ENCODE measurements around the gene UPK2. TPM values are rescaled to one million over a fixed set of nuclear protein-coding genes. Genes with fewer than 3 reads are reported as not detected.
A peak's percentile ranks its signal among the peaks of the same experiment; 100 is the strongest.
"Not testable (repeated sequence)": the region's sequence is repeated elsewhere in the genome, so short reads cannot be mapped to it uniquely, and the experiment has no call there.

Gene UPK2
- total RNA-seq, 1 experiment from 2014 or later: not detected

- DNase-seq (ENCODE audit: low read depth): not testable (repeated sequence)
Observed at GRCh38 chr11:118984337-118984736, 28.2 kb downstream of the UPK2 start.

GRCh38 chr11:118984825-118985224 lies 28.7 kb downstream of the UPK2 start:
- no peak for DNase-seq (ENCODE audit: low read depth)

DNA sequence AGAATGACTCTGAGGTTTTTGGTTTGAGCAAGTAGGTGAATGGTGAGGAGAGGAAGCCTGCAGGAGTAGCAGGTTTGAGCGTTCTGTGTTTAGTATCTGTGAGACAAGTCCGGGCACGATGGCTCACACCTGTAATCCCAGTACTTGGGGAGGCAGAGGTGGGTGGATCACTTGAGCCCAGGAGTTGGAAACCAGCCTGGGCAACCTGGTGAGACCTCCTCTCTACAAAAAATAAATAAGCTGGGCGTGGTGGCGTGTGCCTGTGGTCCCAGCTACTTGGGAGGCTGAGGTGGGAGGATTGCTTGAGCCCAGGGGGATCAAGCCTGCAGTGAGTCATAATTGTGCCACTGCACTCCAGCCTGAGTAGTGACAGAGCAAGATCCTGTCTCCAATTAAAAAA lies 32.2 kb downstream of the UPK2 start:
- DNase-seq (ENCODE audit: low read depth): peak; percentile 46

DNA sequence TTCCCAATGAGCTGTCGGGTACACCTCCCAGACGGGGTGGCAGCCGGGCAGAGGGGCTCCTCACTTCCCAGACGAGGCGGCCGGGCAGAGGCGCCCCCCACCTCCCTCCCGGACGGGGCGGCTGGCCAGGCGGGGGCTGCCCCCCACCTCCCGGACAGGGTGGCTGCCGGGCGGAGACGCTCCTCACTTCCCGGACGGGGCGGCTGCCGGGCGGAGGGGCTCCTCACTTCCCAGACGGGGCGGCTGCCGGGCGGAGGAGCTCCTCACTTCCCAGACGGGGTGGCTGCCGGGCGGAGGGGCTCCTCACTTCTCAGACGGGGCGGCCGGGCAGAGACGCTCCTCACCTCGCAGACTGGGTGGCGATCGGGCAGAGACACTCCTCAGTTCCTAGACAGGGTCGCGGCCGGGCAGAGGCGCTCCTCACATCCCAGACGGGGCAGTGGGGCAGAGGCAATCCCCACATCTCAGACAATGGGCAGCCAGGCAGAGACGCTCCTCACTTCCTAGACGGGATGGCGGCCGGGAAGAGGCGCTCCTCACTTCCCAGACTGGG lies 35.5 kb downstream of the UPK2 start:
- DNase-seq (ENCODE audit: low read depth): not testable (repeated sequence)

- no peak for DNase-seq (ENCODE audit: low read depth)
Observed at GRCh38 chr11:118996926-118997626, 41.0 kb downstream of the UPK2 start.

- peak; percentile 85 for DNase-seq (ENCODE audit: low read depth)
Observed at GRCh38 chr11:118997627-118998387, 41.7 kb downstream of the UPK2 start, which contains the start of gene CENATAC. Gene CENATAC (plus strand): TSS chr11:118998138. CDS start chr11:118998198, 60 bp downstream.

- no peak for DNase-seq (ENCODE audit: low read depth)
Observed at GRCh38 chr11:118998388-118998717, 42.3 kb downstream of the UPK2 start.

- DNase-seq (ENCODE audit: low read depth): peak; percentile 83
Observed at GRCh38 chr11:118998822-118999221, 42.7 kb downstream of the UPK2 start.

GRCh38 chr11:119000906-119001305 lies 44.8 kb downstream of the UPK2 start:
- DNase-seq (ENCODE audit: low read depth): no peak

GRCh38 chr11:119006656-119007055 lies 50.6 kb downstream of the UPK2 start:
- no peak for DNase-seq (ENCODE audit: low read depth)

Small RNAs within 50 kb of the gene (small RNA-seq; reads per million reads assigned to genes)
- gene AP003392.2 (not detected), gene MIR4492 (not detected), gene RF00017 (not detected), gene RF00019 (not detected), gene RN7SL688P (not detected)

Other genes with a start within 250 kb of the UPK2 start
- 34.4 and 55.5 TPM in 2 replicates for gene DDX6, start 165.1 kb upstream of the UPK2 start, total RNA-seq (2014; rRNA removed; shearing (Covaris generic))
- gene CXCR5, start 72.4 kb upstream of the UPK2 start, total RNA-seq (2014; rRNA removed; shearing (Covaris generic)): not detected in 2 replicates
- gene BCL9L, start 30.4 kb upstream of the UPK2 start, total RNA-seq (2014; rRNA removed; shearing (Covaris generic)): 22.5 and 24.8 TPM in 2 replicates
- gene FOXR1, start 15.5 kb downstream of the UPK2 start, total RNA-seq (2014; rRNA removed; shearing (Covaris generic)): not detected in 2 replicates
- gene CENATAC, start 41.8 kb downstream of the UPK2 start, total RNA-seq (2014; rRNA removed; shearing (Covaris generic)): 12.4 and 14.1 TPM in 2 replicates
- 778 and 1,119 TPM in 2 replicates for gene RPS25, start 62.0 kb downstream of the UPK2 start, total RNA-seq (2014; rRNA removed; shearing (Covaris generic))
- gene TRAPPC4, start 62.5 kb downstream of the UPK2 start, total RNA-seq (2014; rRNA removed; shearing (Covaris generic)): 154 and 181 TPM in 2 replicates
- 26.6 and 32.1 TPM in 2 replicates for gene SLC37A4, start 74.6 kb downstream of the UPK2 start, total RNA-seq (2014; rRNA removed; shearing (Covaris generic))
- 123 and 139 TPM in 2 replicates for gene HYOU1, start 100.9 kb downstream of the UPK2 start, total RNA-seq (2014; rRNA removed; shearing (Covaris generic))
- gene VPS11, start 111.5 kb downstream of the UPK2 start, total RNA-seq (2014; rRNA removed; shearing (Covaris generic)): 24.9 and 29.0 TPM in 2 replicates
- gene HMBS, start 128.6 kb downstream of the UPK2 start, total RNA-seq (2014; rRNA removed; shearing (Covaris generic)): 6.1 and 9.3 TPM in 2 replicates
- gene DPAGT1, start 145.6 kb downstream of the UPK2 start, total RNA-seq (2014; rRNA removed; shearing (Covaris generic)): 35.0 and 46.0 TPM in 2 replicates
- 17.2 and 17.8 TPM in 2 replicates for gene C2CD2L, start 151.0 kb downstream of the UPK2 start, total RNA-seq (2014; rRNA removed; shearing (Covaris generic))
- gene HINFP, start 165.3 kb downstream of the UPK2 start, total RNA-seq (2014; rRNA removed; shearing (Covaris generic)): 17.9 and 18.2 TPM in 2 replicates
- not detected in 2 replicates for gene ABCG4, start 192.8 kb downstream of the UPK2 start, total RNA-seq (2014; rRNA removed; shearing (Covaris generic))
- gene NLRX1, start 212.4 kb downstream of the UPK2 start, total RNA-seq (2014; rRNA removed; shearing (Covaris generic)): 11.0 and 11.3 TPM in 2 replicates
- gene NHERF4, start 229.2 kb downstream of the UPK2 start, total RNA-seq (2014; rRNA removed; shearing (Covaris generic)): not detected in 2 replicates

Data from HT1080 (cell line).